SK-N-SH (cell line): ENCODE measurements around the gene KCNAB1. TPM values are rescaled to one million over a fixed set of nuclear protein-coding genes. Genes with fewer than 3 reads are reported as not detected.
A peak's percentile ranks its signal among the peaks of the same experiment; 100 is the strongest.

ENCODE experiments used
- CTCF ChIA-PET: fragments of 300-600, 350-600 bp; formaldehyde crosslinking; extraction: SDS; loops from one replicate; lab custom pipeline; 2021; lab: Yijun Ruan, JAX
- POLR2A ChIA-PET: fragments of 350-600 bp; sonication (Branson Sonifier 250); formaldehyde crosslinking; extraction: SDS; loops from one replicate; lab custom pipeline; 2020; ENCODE audit warnings: antibody characterized with exemption, inconsistent platforms; lab: Yijun Ruan, JAX
- DNase-seq: peaks from one replicate; pipeline ENCODE4 v3.0.0; 2012
- H2AFZ ChIP-seq: fragments of 200-600 bp; sonication (generic); 2 replicates; pipeline ENCODE4 v1.8.1; 2016; ENCODE audit warnings: antibody characterized with exemption, mild to moderate bottlenecking, low read depth
- H3F3A ChIP-seq: fragments of 200-600 bp; sonication (generic); replicated peaks from 2 replicates; pipeline ENCODE3; 2016; ENCODE audit warnings: antibody characterized with exemption, mild to moderate bottlenecking; ENCODE audit not compliant: insufficient read depth
- H3K27ac ChIP-seq, 2 experiments: fragments of 200-500 bp in 1 of 2; fragments of 200-600 bp in 1 of 2; sonication (Bioruptor generic) in 1 of 2; sonication (generic), shearing (Covaris generic) in 1 of 2; 2 replicates each; pipeline versions ENCODE4 v1.5.1 to v1.6.1; 2014 to 2016; ENCODE audit warnings: low read depth in 2 of 2, inconsistent platforms in 1 of 2, low read length in 1 of 2, mild to moderate bottlenecking in 1 of 2, mixed read lengths in 1 of 2
- H3K27me3 ChIP-seq: fragments of 200-600 bp; sonication (generic), shearing (Covaris generic); 2 replicates; pipeline ENCODE4 v1.6.1; 2016; ENCODE audit warnings: mixed run types; ENCODE audit not compliant: insufficient read depth
- H3K36me3 ChIP-seq, 2 experiments: fragments of 200-500 bp in 1 of 2; fragments of 200-600 bp in 1 of 2; sonication (Bioruptor generic) in 1 of 2; sonication (generic) in 1 of 2; replicated peaks in 1 of 2; 2 replicates each; pipeline versions ENCODE3 to v1.5.1; 2014 to 2016; ENCODE audit warnings: low read length in 1 of 2, mild to moderate bottlenecking in 1 of 2; ENCODE audit not compliant: insufficient read depth in 2 of 2, control insufficient read depth in 1 of 2
- H3K4me1 ChIP-seq, 2 experiments: fragments of 200-500 bp in 1 of 2; fragments of 200-600 bp in 1 of 2; sonication (Bioruptor generic) in 1 of 2; sonication (generic), shearing (Covaris generic) in 1 of 2; 2 replicates each; pipeline versions ENCODE4 v1.5.1 to v1.6.1; 2014 to 2016; ENCODE audit warnings: low read depth in 1 of 2, low read length in 1 of 2, mixed run types in 1 of 2; ENCODE audit not compliant: insufficient read depth in 2 of 2, control insufficient read depth in 1 of 2
- H3K4me2 ChIP-seq: fragments of 200-600 bp; sonication (generic), shearing (Covaris generic); 2 replicates; pipeline ENCODE4 v1.6.1; 2017; ENCODE audit warnings: mixed run types
- H3K4me3 ChIP-seq, 2 experiments: fragments of 200-500 bp in 1 of 2; fragments of 200-600 bp in 1 of 2; sonication (Bioruptor generic) in 1 of 2; sonication (generic), shearing (Covaris generic) in 1 of 2; 2 replicates each; pipeline versions ENCODE4 v1.5.1 to v1.8.1; 2014 to 2016; ENCODE audit warnings: low read depth in 2 of 2, inconsistent platforms in 1 of 2, low read length in 1 of 2, mild to moderate bottlenecking in 1 of 2, mixed read lengths in 1 of 2, moderate library complexity in 1 of 2
- H3K79me2 ChIP-seq: fragments of 200-600 bp; sonication (generic); 2 replicates; pipeline ENCODE4 v1.8.1; 2017; ENCODE audit warnings: mild to moderate bottlenecking; ENCODE audit not compliant: insufficient read depth
- H3K9ac ChIP-seq: fragments of 200-600 bp; sonication (generic); 2 replicates; pipeline ENCODE4 v1.6.1; 2017; ENCODE audit warnings: mixed run types
- H3K9me2 ChIP-seq: fragments of 200-600 bp; sonication (generic); 2 replicates; pipeline ENCODE4 v1.6.1; 2017; ENCODE audit warnings: mixed run types
- H3K9me3 ChIP-seq: fragments of 200-600 bp; sonication (generic); 2 replicates; pipeline ENCODE4 v1.6.1; 2017; ENCODE audit warnings: mixed run types, mild to moderate bottlenecking, moderate library complexity
- H4K20me1 ChIP-seq: fragments of 200-600 bp; sonication (generic); 2 replicates; pipeline ENCODE4 v1.6.1; 2017; ENCODE audit warnings: mild to moderate bottlenecking, mixed run types; ENCODE audit not compliant: insufficient read depth
- CHD2 ChIP-seq: fragments of 150-350 bp; IDR thresholded peaks from 2 replicates; pipeline ENCODE4 v1.6.1; 2018; ENCODE audit warnings: low read length; ENCODE audit not compliant: partially characterized antibody
- ELF1 ChIP-seq: IDR thresholded peaks from 2 replicates; pipeline ENCODE4 v1.4.0; 2012
- FOXJ3 ChIP-seq: sonication (generic); formaldehyde crosslinking; IDR thresholded peaks from 2 replicates; pipeline ENCODE4 v1.5.1; 2020; ENCODE audit warnings: mild to moderate bottlenecking, missing genetic modification reagents
- FOXM1 ChIP-seq: IDR thresholded peaks from 2 replicates; pipeline ENCODE4 v1.4.0; 2012; ENCODE audit warnings: low read depth, mild to moderate bottlenecking
- GABPA ChIP-seq: IDR thresholded peaks from 2 replicates; pipeline ENCODE4 v1.4.0; 2012; ENCODE audit warnings: low read depth, mild to moderate bottlenecking
- JUND ChIP-seq: IDR thresholded peaks from 2 replicates; pipeline ENCODE4 v1.4.0; 2012
- NFIC ChIP-seq: IDR thresholded peaks from 2 replicates; pipeline ENCODE4 v1.4.0; 2012; ENCODE audit warnings: borderline replicate concordance
- NRF1 ChIP-seq: IDR thresholded peaks from 2 replicates; pipeline ENCODE4 v1.6.1; 2012; ENCODE audit warnings: low read depth, mild to moderate bottlenecking, low read length
- POLR2AphosphoS5 ChIP-seq: IDR thresholded peaks from 2 replicates; pipeline ENCODE4 v1.6.1; 2012; ENCODE audit warnings: low read depth, low read length
- RAD21 ChIP-seq: IDR thresholded peaks from 2 replicates; pipeline ENCODE4 v1.6.1; 2012; ENCODE audit warnings: mild to moderate bottlenecking, low read length
- SMC3 ChIP-seq: IDR thresholded peaks from 2 replicates; pipeline ENCODE4 v1.6.1; 2012; ENCODE audit warnings: low read depth, low read length, improper control_type of control experiment
- TCF12 ChIP-seq: IDR thresholded peaks from 2 replicates; pipeline ENCODE4 v1.4.0; 2012
- TEAD4 ChIP-seq: IDR thresholded peaks from 2 replicates; pipeline ENCODE4 v1.4.0; 2012; ENCODE audit warnings: mild to moderate bottlenecking, borderline replicate concordance; ENCODE audit not compliant: insufficient read depth
- YY1 ChIP-seq: IDR thresholded peaks from 2 replicates; pipeline ENCODE4 v1.4.0; 2012; ENCODE audit warnings: low read depth, mild to moderate bottlenecking
- WGBS: methylation state at CpG from one replicate; pipeline ENCODE4 v1.1.6; 2017; ENCODE audit warnings: low lambda C conversion rate; 5-methylcytosine and 5-hydroxymethylcytosine counted together
- polyA plus RNA-seq, 3 experiments: library from polyadenylated mRNA; depleted of rRNA; stranded (reverse); fragments of >200 nt; gene quantifications; 2 replicates each; pipeline ENCODE4 v1.2.3, GENCODE V29; 2012
- TF ChIP-seq, protein P1 (sequence below): IDR thresholded peaks from 2 replicates; pipeline ENCODE4 v1.6.1; 2012; ENCODE audit warnings: mild to moderate bottlenecking, low read depth, low read length, moderate library complexity
- TF ChIP-seq, protein P2 (sequence below): fragments of 200-600 bp; sonication (generic); IDR thresholded peaks from 2 replicates; pipeline ENCODE4 v1.6.1; 2017; ENCODE audit warnings: antibody characterized with exemption, mild to moderate bottlenecking, moderate library complexity
- TF ChIP-seq, protein P3 (sequence below): fragments of 150-350 bp; IDR thresholded peaks from 2 replicates; pipeline ENCODE4 v1.6.1; 2017; ENCODE audit warnings: antibody characterized with exemption, low read length, low read depth, borderline replicate concordance
- TF ChIP-seq, protein P4 (sequence below): IDR thresholded peaks from 2 replicates; pipeline ENCODE4; 2012

Gene KCNAB1
- polyA plus RNA-seq, 1 of the 3 experiments (the other 2 are of a cell fraction) = 82.1 TPM

DNA sequence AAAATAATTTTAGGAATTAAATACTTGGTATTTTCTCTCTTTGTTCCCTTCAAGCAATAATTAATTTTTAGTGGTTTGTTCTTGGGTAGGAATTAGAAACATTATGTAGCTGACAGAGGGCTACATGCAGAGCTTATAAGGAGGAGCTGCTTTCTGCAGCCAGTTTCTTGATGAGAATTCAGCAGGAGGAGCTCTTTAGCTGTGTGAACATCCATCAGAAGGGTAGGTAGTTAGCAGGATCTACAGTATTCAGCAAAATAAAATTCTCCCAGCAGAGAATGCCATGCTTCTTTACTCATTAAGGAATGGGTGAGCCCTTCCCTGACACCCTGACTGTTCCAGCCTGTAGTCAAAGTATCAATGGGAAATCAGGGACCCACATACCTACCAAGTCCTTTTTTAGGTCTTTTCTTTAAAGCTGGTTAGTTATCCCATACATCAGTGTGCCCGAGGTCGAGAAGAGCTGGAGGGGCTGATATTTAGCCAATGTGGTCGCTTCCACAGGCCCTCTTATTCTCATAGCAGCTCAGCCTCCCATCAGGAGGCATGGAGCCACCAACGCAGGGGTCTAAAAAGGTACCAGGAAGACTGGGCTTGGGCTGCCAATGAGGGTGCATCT is 54.0 kb downstream of the KCNAB1 start:
- Histone ChIP-seq H3K9me3 (no peaks in the 10 kb centered on the region), H3K27ac (peak overlapping the region; percentile 17 to 18; a peak in 2 of 4 replicates), H3K9me2 (no peaks in the 10 kb centered on the region), H3K36me3 (no peaks in the 10 kb centered on the region), H4K20me1 (no peaks in the 10 kb centered on the region), H2AFZ (peak overlapping the region; percentile 52), H3K4me1 (peaks cover 9 to 10% of the 10 kb centered on the region in 2 experiments; a peak in 3 of 4 replicates), H3K4me3 (no peak overlapping the region), H3K27me3 (no peaks in the 10 kb centered on the region), H3F3A (peaks cover 7% of the 10 kb centered on the region), H3K79me2 (no peaks in the 10 kb centered on the region), H3K9ac (no peak overlapping the region), H3K4me2 (peak overlapping the region; percentile 57)
- 89% methylated on average over 4 of the region's 4 CpGs for whole genome bisulfite sequencing
- TF ChIP-seq, protein P1, sequence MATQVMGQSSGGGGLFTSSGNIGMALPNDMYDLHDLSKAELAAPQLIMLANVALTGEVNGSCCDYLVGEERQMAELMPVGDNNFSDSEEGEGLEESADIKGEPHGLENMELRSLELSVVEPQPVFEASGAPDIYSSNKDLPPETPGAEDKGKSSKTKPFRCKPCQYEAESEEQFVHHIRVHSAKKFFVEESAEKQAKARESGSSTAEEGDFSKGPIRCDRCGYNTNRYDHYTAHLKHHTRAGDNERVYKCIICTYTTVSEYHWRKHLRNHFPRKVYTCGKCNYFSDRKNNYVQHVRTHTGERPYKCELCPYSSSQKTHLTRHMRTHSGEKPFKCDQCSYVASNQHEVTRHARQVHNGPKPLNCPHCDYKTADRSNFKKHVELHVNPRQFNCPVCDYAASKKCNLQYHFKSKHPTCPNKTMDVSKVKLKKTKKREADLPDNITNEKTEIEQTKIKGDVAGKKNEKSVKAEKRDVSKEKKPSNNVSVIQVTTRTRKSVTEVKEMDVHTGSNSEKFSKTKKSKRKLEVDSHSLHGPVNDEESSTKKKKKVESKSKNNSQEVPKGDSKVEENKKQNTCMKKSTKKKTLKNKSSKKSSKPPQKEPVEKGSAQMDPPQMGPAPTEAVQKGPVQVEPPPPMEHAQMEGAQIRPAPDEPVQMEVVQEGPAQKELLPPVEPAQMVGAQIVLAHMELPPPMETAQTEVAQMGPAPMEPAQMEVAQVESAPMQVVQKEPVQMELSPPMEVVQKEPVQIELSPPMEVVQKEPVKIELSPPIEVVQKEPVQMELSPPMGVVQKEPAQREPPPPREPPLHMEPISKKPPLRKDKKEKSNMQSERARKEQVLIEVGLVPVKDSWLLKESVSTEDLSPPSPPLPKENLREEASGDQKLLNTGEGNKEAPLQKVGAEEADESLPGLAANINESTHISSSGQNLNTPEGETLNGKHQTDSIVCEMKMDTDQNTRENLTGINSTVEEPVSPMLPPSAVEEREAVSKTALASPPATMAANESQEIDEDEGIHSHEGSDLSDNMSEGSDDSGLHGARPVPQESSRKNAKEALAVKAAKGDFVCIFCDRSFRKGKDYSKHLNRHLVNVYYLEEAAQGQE = no peak
- TF ChIP-seq RAD21 = peak; percentile 82
- TF ChIP-seq SMC3 = peak; percentile 80
- TF ChIP-seq POLR2AphosphoS5 = no peak
- TF ChIP-seq, protein P2, sequence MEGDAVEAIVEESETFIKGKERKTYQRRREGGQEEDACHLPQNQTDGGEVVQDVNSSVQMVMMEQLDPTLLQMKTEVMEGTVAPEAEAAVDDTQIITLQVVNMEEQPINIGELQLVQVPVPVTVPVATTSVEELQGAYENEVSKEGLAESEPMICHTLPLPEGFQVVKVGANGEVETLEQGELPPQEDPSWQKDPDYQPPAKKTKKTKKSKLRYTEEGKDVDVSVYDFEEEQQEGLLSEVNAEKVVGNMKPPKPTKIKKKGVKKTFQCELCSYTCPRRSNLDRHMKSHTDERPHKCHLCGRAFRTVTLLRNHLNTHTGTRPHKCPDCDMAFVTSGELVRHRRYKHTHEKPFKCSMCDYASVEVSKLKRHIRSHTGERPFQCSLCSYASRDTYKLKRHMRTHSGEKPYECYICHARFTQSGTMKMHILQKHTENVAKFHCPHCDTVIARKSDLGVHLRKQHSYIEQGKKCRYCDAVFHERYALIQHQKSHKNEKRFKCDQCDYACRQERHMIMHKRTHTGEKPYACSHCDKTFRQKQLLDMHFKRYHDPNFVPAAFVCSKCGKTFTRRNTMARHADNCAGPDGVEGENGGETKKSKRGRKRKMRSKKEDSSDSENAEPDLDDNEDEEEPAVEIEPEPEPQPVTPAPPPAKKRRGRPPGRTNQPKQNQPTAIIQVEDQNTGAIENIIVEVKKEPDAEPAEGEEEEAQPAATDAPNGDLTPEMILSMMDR = peak; percentile 78
- 0 out of 2 replicates have a peak, but pooled peaks have one; percentile 12 for TF ChIP-seq NRF1
- POLR2A ChIA-PET = no interaction called here
- peak; percentile 33 for DNase-seq
- CTCF ChIA-PET = interaction anchor here (0.6 to 4.5 kb wide), 17 partner anchors 9 to 963 kb away, joined by 3 to 55 read pairs (median 4); no protein-coding TSS in a partner anchor

DNA sequence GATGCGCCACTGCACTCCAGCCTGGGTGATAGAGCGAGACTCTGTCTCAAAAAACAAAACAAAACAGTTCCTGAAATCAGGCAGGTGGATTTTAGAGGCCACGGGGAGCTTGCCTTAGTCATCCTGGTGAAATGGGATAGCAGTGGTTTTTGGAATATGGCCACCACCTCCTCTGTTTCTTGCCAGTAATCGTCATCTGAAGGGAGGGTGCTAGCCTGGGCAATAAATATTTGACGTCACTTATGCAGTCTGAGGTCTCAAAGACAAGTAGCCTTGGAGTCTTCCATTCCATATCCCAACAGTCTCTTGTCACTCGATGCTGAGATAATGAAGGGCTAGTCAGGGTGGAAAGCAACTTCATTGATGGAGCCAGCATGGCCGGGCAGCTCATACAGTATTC is 55.2 kb downstream of the KCNAB1 start:
- Histone ChIP-seq H3K9ac (no peak overlapping the region), H3F3A (peaks cover 19% of the 10 kb centered on the region), H3K79me2 (no peaks in the 10 kb centered on the region), H3K4me2 (no peak overlapping the region), H3K36me3 (no peaks in the 10 kb centered on the region), H3K9me3 (no peaks in the 10 kb centered on the region), H3K4me1 (peaks cover 9 to 16% of the 10 kb centered on the region in 2 experiments; a peak in 3 of 4 replicates), H3K4me3 (no peak overlapping the region), H4K20me1 (no peaks in the 10 kb centered on the region), H3K9me2 (no peaks in the 10 kb centered on the region), H2AFZ (no peak overlapping the region), H3K27me3 (no peaks in the 10 kb centered on the region), H3K27ac (peak overlapping the region; percentile 12 to 28; a peak in 2 of 4 replicates)
- no peak for DNase-seq
- WGBS = 71% methylated on average over 7 of the region's 7 CpGs
- POLR2A ChIA-PET = no interaction called here
- CTCF ChIA-PET = interaction anchor here (4.1 to 4.5 kb wide), 2 partner anchors 275 to 333 kb away, joined by 33 to 55 read pairs; no protein-coding TSS in a partner anchor
- TF ChIP-seq, protein P3, sequence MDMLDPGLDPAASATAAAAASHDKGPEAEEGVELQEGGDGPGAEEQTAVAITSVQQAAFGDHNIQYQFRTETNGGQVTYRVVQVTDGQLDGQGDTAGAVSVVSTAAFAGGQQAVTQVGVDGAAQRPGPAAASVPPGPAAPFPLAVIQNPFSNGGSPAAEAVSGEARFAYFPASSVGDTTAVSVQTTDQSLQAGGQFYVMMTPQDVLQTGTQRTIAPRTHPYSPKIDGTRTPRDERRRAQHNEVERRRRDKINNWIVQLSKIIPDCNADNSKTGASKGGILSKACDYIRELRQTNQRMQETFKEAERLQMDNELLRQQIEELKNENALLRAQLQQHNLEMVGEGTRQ = no peak
- no peak for TF ChIP-seq YY1
- TF ChIP-seq TEAD4 = no peak
- TF ChIP-seq, protein P2 = no peak
- TF ChIP-seq FOXM1 = no peak
- TF ChIP-seq GABPA = no peak
- TF ChIP-seq, protein P4, sequence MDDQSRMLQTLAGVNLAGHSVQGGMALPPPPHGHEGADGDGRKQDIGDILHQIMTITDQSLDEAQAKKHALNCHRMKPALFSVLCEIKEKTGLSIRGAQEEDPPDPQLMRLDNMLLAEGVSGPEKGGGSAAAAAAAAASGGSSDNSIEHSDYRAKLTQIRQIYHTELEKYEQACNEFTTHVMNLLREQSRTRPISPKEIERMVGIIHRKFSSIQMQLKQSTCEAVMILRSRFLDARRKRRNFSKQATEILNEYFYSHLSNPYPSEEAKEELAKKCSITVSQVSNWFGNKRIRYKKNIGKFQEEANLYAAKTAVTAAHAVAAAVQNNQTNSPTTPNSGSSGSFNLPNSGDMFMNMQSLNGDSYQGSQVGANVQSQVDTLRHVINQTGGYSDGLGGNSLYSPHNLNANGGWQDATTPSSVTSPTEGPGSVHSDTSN = peak; percentile 61; the same call in 1 of the 2 replicates
- no peak for TF ChIP-seq SMC3
- TF ChIP-seq JUND = peak; percentile 33; the same call in 1 of the 2 replicates
- TF ChIP-seq NFIC = peak; percentile 55
- TF ChIP-seq CHD2 = no peak
- TF ChIP-seq ELF1 = no peak
- TF ChIP-seq TCF12 = peak; percentile 43
- no peak for TF ChIP-seq FOXJ3 (CRISPR knock-in tag)
